ENCODE data around the gene NDFIP1.
"Not testable (repeated sequence)": the region's sequence is repeated elsewhere in the genome, so short reads cannot be mapped to it uniquely, and the experiment has no call there.

The NDFIP1 gene

GRCh38 chr5:142159354-142159753 lies 50.8 kb downstream of the NDFIP1 start:
- DNase-seq, result no peak

GRCh38 chr5:142164315-142164714 lies 55.7 kb downstream of the NDFIP1 start:
- DNase-seq, result no peak

- DNase-seq, result no peak
Observed at GRCh38 chr5:142166754-142167153, 58.2 kb downstream of the NDFIP1 start.

- no peak for DNase-seq
Observed at GRCh38 chr5:142167458-142167857, 58.9 kb downstream of the NDFIP1 start.

GRCh38 chr5:142168365-142168764 lies 59.8 kb downstream of the NDFIP1 start:
- no peak for DNase-seq

GRCh38 chr5:142170254-142170953 lies 61.8 kb downstream of the NDFIP1 start:
- DNase-seq, result no peak

GRCh38 chr5:142171270-142171669 lies 62.7 kb downstream of the NDFIP1 start:
- DNase-seq, result no peak

GRCh38 chr5:142175039-142175438 lies 66.5 kb downstream of the NDFIP1 start:
- DNase-seq, result no peak

- DNase-seq, result no peak
Observed at GRCh38 chr5:142175461-142176142, 67.0 kb downstream of the NDFIP1 start.

- DNase-seq, result no peak
Observed at GRCh38 chr5:142176255-142176654, 67.7 kb downstream of the NDFIP1 start.

- DNase-seq, result no peak
Observed at GRCh38 chr5:142178651-142179050, 70.1 kb downstream of the NDFIP1 start.

GRCh38 chr5:142179776-142180387 lies 71.3 kb downstream of the NDFIP1 start:
- DNase-seq, result no peak

GRCh38 chr5:142181096-142181495 lies 72.5 kb downstream of the NDFIP1 start:
- DNase-seq, result no peak

GRCh38 chr5:142181547-142182163 lies 73.1 kb downstream of the NDFIP1 start:
- no peak for DNase-seq

GRCh38 chr5:142182840-142183239 lies 74.3 kb downstream of the NDFIP1 start:
- no peak for DNase-seq

GRCh38 chr5:142183561-142183960 lies 75.0 kb downstream of the NDFIP1 start:
- no peak for DNase-seq

GRCh38 chr5:142184988-142185387 lies 76.4 kb downstream of the NDFIP1 start:
- no peak for DNase-seq

GRCh38 chr5:142186514-142186856 lies 77.9 kb downstream of the NDFIP1 start:
- no peak for DNase-seq

GRCh38 chr5:142186857-142187594 lies 78.4 kb downstream of the NDFIP1 start:
- no peak for DNase-seq

GRCh38 chr5:142188691-142189090 lies 80.1 kb downstream of the NDFIP1 start:
- not testable (repeated sequence) for DNase-seq

- no peak for DNase-seq
Observed at GRCh38 chr5:142189813-142190212, 81.2 kb downstream of the NDFIP1 start.

GRCh38 chr5:142191776-142192175 lies 83.2 kb downstream of the NDFIP1 start:
- DNase-seq, result no peak
